OCI-LY1 (cell line): ENCODE measurements around the gene NRP1.

ENCODE experiments used
- H2AFZ ChIP-seq: fragments of 200-600 bp; sonication (generic), shearing (Covaris generic); 2 replicates; pipeline ENCODE4 v1.6.0; 2014; ENCODE audit warnings: antibody characterized with exemption, mild to moderate bottlenecking, low read length
- H3F3A ChIP-seq: fragments of 200-600 bp; sonication (generic), shearing (Covaris generic); 2 replicates; pipeline ENCODE4 v1.6.0; 2014; ENCODE audit warnings: mild to moderate bottlenecking, antibody characterized with exemption, low read length, moderate library complexity; ENCODE audit not compliant: insufficient read depth
- H3K27ac ChIP-seq: fragments of 200-600 bp; sonication (generic); 2 replicates; pipeline ENCODE4 v1.5.1; 2014; ENCODE audit warnings: low read length, mixed run types, mild to moderate bottlenecking, low read depth; ENCODE audit not compliant: poor library complexity, severe bottlenecking
- H3K27me3 ChIP-seq: fragments of 200-600 bp; sonication (generic); 2 replicates; pipeline ENCODE4 v1.6.0; 2014; ENCODE audit warnings: antibody characterized with exemption, mild to moderate bottlenecking, low read length, moderate library complexity; ENCODE audit not compliant: insufficient read depth
- H3K36me3 ChIP-seq: fragments of 200-600 bp; sonication (generic); 2 replicates; pipeline ENCODE4 v1.6.1; 2014; ENCODE audit warnings: mild to moderate bottlenecking, antibody characterized with exemption, low read length, moderate library complexity, mixed read lengths; ENCODE audit not compliant: insufficient read depth
- H3K4me1 ChIP-seq: fragments of 200-600 bp; sonication (generic); 2 replicates; pipeline ENCODE4 v1.5.1; 2014; ENCODE audit warnings: mild to moderate bottlenecking, low read length, moderate library complexity; ENCODE audit not compliant: insufficient read depth, severe bottlenecking
- H3K4me2 ChIP-seq: fragments of 200-600 bp; sonication (generic), shearing (Covaris generic); 2 replicates; pipeline ENCODE4 v1.6.1; 2014; ENCODE audit warnings: low read length
- H3K4me3 ChIP-seq: fragments of 200-600 bp; sonication (generic); 2 replicates; pipeline ENCODE4 v1.5.1; 2014; ENCODE audit warnings: low read length, low read depth, mild to moderate bottlenecking, mixed read lengths; ENCODE audit not compliant: poor library complexity, severe bottlenecking
- H3K79me2 ChIP-seq: fragments of 200-600 bp; shearing (Covaris generic); 2 replicates; pipeline ENCODE4 v1.6.1; 2016; ENCODE audit warnings: mixed run types, low read length, mixed read lengths; ENCODE audit not compliant: insufficient read depth
- H3K9ac ChIP-seq: fragments of 200-600 bp; sonication (generic), shearing (Covaris generic); 2 replicates; pipeline ENCODE4 v1.6.1; 2014; ENCODE audit warnings: mild to moderate bottlenecking, low read length, mixed read lengths
- H3K9me2 ChIP-seq: fragments of 200-600 bp; sonication (generic), shearing (Covaris generic); 2 replicates; pipeline ENCODE4 v1.6.1; 2014; ENCODE audit warnings: low read depth, mild to moderate bottlenecking, low read length, mixed read lengths
- H3K9me3 ChIP-seq: fragments of 200-600 bp; shearing (Covaris generic); 2 replicates; pipeline ENCODE4 v1.6.1; 2014; ENCODE audit warnings: low read length, mixed read lengths
- H4K20me1 ChIP-seq: fragments of 200-600 bp; sonication (generic), shearing (Covaris generic); 2 replicates; pipeline ENCODE4 v1.6.0; 2016; ENCODE audit warnings: mild to moderate bottlenecking, low read length; ENCODE audit not compliant: insufficient read depth
- CTCF ChIP-seq: fragments of 200-600 bp; sonication (generic), shearing (Covaris generic); IDR thresholded peaks from 2 replicates; pipeline ENCODE4 v1.5.1; 2017; ENCODE audit warnings: mild to moderate bottlenecking, antibody characterized with exemption, low read length, moderate library complexity, mixed read lengths
- EZH2 ChIP-seq: fragments of 200-600 bp; sonication (generic), shearing (Covaris generic); IDR thresholded peaks from 2 replicates; pipeline ENCODE4 v1.8.0; 2017; ENCODE audit warnings: borderline replicate concordance, mixed run types, mild to moderate bottlenecking, antibody characterized with exemption, low read length, moderate library complexity, mixed read lengths

Gene NRP1

GRCh38 chr10:33240931-33241330 is 93.5 kb downstream of the NRP1 start:
- Histone ChIP-seq H3K36me3 (no peaks in the 10 kb centered on the region), H3K4me3 (no peak overlapping the region), H2AFZ (no peak overlapping the region), H3K4me2 (no peak overlapping the region), H3K27me3 (no peaks in the 10 kb centered on the region), H3K9me2 (no peaks in the 10 kb centered on the region), H3K79me2 (no peaks in the 10 kb centered on the region), H3K4me1 (no peaks in the 10 kb centered on the region), H3K9ac (no peak overlapping the region), H4K20me1 (no peaks in the 10 kb centered on the region), H3K27ac (no peak overlapping the region), H3K9me3 (no peaks in the 10 kb centered on the region), H3F3A (no peaks in the 10 kb centered on the region)
- TF ChIP-seq CTCF (no peak), EZH2 (no peak)

GRCh38 chr10:33240258-33240657 is 94.2 kb downstream of the NRP1 start:
- H3K9ac ChIP-seq = no peak overlapping the region
- no peak overlapping the region for H2AFZ ChIP-seq
- H3K27me3 ChIP-seq = no peaks in the 10 kb centered on the region
- no peak for TF ChIP-seq EZH2
- no peak for TF ChIP-seq CTCF
- H3K4me3 ChIP-seq = no peak overlapping the region
- H3K36me3 ChIP-seq = no peaks in the 10 kb centered on the region
- H3K79me2 ChIP-seq = no peaks in the 10 kb centered on the region
- H4K20me1 ChIP-seq = no peaks in the 10 kb centered on the region
- no peaks in the 10 kb centered on the region for H3K4me1 ChIP-seq
- H3K27ac ChIP-seq = no peak overlapping the region
- H3F3A ChIP-seq = no peaks in the 10 kb centered on the region
- no peaks in the 10 kb centered on the region for H3K9me2 ChIP-seq
- no peak overlapping the region for H3K4me2 ChIP-seq
- no peaks in the 10 kb centered on the region for H3K9me3 ChIP-seq

GRCh38 chr10:33239257-33239656 is 95.2 kb downstream of the NRP1 start:
- TF ChIP-seq CTCF (no peak), EZH2 (no peak)
- H3K9ac ChIP-seq = no peak overlapping the region
- H3K36me3 ChIP-seq = no peaks in the 10 kb centered on the region
- no peaks in the 10 kb centered on the region for H3K79me2 ChIP-seq
- H3K9me2 ChIP-seq = no peaks in the 10 kb centered on the region
- H3K4me1 ChIP-seq = no peaks in the 10 kb centered on the region
- no peaks in the 10 kb centered on the region for H4K20me1 ChIP-seq
- H3F3A ChIP-seq = no peaks in the 10 kb centered on the region
- H3K4me2 ChIP-seq = no peak overlapping the region
- no peaks in the 10 kb centered on the region for H3K9me3 ChIP-seq
- no peak overlapping the region for H3K4me3 ChIP-seq
- no peak overlapping the region for H3K27ac ChIP-seq
- H3K27me3 ChIP-seq = no peaks in the 10 kb centered on the region
- no peak overlapping the region for H2AFZ ChIP-seq
